IMR-90 (cell line): ENCODE measurements around the gene CLCN4. TPM values are rescaled to one million over a fixed set of nuclear protein-coding genes. Genes with fewer than 3 reads are reported as not detected.

ENCODE experiments used
- ATAC-seq: fragments of 200-7000 bp; cut with Tn5 transposase; 2 replicates; pipeline ENCODE4 v1.9.1; 2020; ENCODE audit warnings: low read depth, mild to moderate bottlenecking, moderate library complexity
- BruUV-seq: library from RNA; stranded (reverse); fragments of 400-500 nt; replicated peaks from 2 replicates; lab custom pipeline; 2021; lab: Mats Ljungman, UMichigan
- CTCF ChIA-PET: fragments of 300-600 bp; formaldehyde crosslinking; extraction: SDS; loops from one replicate; lab custom pipeline; 2021; ENCODE audit warnings: antibody characterized with exemption; lab: Yijun Ruan, JAX
- POLR2A ChIA-PET: fragments of 300-600 bp; sonication (Branson Sonifier 250); formaldehyde crosslinking; loops from one replicate; lab custom pipeline; 2022; ENCODE audit warnings: antibody characterized with exemption; ENCODE audit not compliant: unreplicated experiment; lab: Charles Lee
- DNase-seq: peaks from one replicate; pipeline ENCODE4 v3.0.0; 2013
- H2AFZ ChIP-seq: replicated peaks from 2 replicates; pipeline ENCODE3; 2013; ENCODE audit warnings: low read length, mild to moderate bottlenecking; ENCODE audit not compliant: poor library complexity
- H2AK5ac ChIP-seq: 2 replicates; pipeline ENCODE4 v1.6.1; 2013; ENCODE audit warnings: low read depth, low read length, inconsistent platforms
- H2AK9ac ChIP-seq: replicated peaks from 2 replicates; pipeline ENCODE3; 2013; ENCODE audit warnings: mild to moderate bottlenecking, low read depth, low read length, moderate library complexity; ENCODE audit not compliant: poor library complexity
- H2BK120ac ChIP-seq: 2 replicates; pipeline ENCODE4 v1.6.1; 2013; ENCODE audit warnings: low read depth, low read length, inconsistent platforms
- H2BK15ac ChIP-seq: 3 replicates; pipeline ENCODE4 v1.6.1; 2013; ENCODE audit warnings: low read depth, low read length, inconsistent platforms
- H2BK20ac ChIP-seq: 2 replicates; pipeline ENCODE4 v1.6.1; 2013; ENCODE audit warnings: low read depth, mild to moderate bottlenecking, inconsistent platforms, low read length, moderate library complexity
- H2BK5ac ChIP-seq: 2 replicates; pipeline ENCODE4 v1.6.1; 2013; ENCODE audit warnings: mild to moderate bottlenecking, low read depth, low read length, inconsistent platforms; ENCODE audit not compliant: poor library complexity, severe bottlenecking
- H3K14ac ChIP-seq: replicated peaks from 2 replicates; pipeline ENCODE4 v1.6.1; 2013; ENCODE audit warnings: low read depth, low read length, inconsistent platforms
- H3K18ac ChIP-seq: 2 replicates; pipeline ENCODE4 v1.6.1; 2013; ENCODE audit warnings: low read depth, low read length, control low read depth
- H3K23ac ChIP-seq: 2 replicates; pipeline ENCODE4 v1.6.1; 2013; ENCODE audit warnings: low read depth, low read length, inconsistent platforms
- H3K27ac ChIP-seq: 2 replicates; pipeline ENCODE4 v1.5.1; 2013; ENCODE audit warnings: mild to moderate bottlenecking, control low read depth, low read length; ENCODE audit not compliant: insufficient read depth
- H3K27me3 ChIP-seq: 2 replicates; pipeline ENCODE4 v1.6.1; 2013; ENCODE audit warnings: low read length; ENCODE audit not compliant: control insufficient read depth, insufficient read depth
- H3K36me3 ChIP-seq: 2 replicates; pipeline ENCODE4 v1.6.1; 2013; ENCODE audit warnings: low read length, mixed read lengths; ENCODE audit not compliant: control insufficient read depth, insufficient read depth
- H3K4ac ChIP-seq: 2 replicates; pipeline ENCODE4 v1.6.1; 2013; ENCODE audit warnings: low read depth, low read length, inconsistent platforms
- H3K4me1 ChIP-seq: 2 replicates; pipeline ENCODE4 v1.6.1; 2013; ENCODE audit warnings: low read length, mixed read lengths; ENCODE audit not compliant: control insufficient read depth, insufficient read depth
- H3K4me2 ChIP-seq: 2 replicates; pipeline ENCODE4 v1.6.1; 2013; ENCODE audit warnings: low read depth, mild to moderate bottlenecking, control low read depth, low read length, moderate library complexity
- H3K4me3 ChIP-seq: 2 replicates; pipeline ENCODE4 v1.5.1; 2013; ENCODE audit warnings: low read depth, mild to moderate bottlenecking, control low read depth, low read length, moderate library complexity; ENCODE audit not compliant: insufficient read depth
- H3K56ac ChIP-seq: 2 replicates; pipeline ENCODE4 v1.6.1; 2013; ENCODE audit warnings: low read length, inconsistent platforms; ENCODE audit not compliant: insufficient read depth; ENCODE audit errors: extremely low read depth
- H3K79me1 ChIP-seq, 2 experiments: 2 replicates each; pipeline ENCODE4 v1.6.1; 2013; ENCODE audit warnings: low read length in 2 of 2, inconsistent platforms in 1 of 2, low read depth in 1 of 2
- H3K9ac ChIP-seq: 2 replicates; pipeline ENCODE4 v1.6.1; 2013; ENCODE audit warnings: low read depth, low read length, control low read depth
- H3K9me1 ChIP-seq: 2 replicates; pipeline ENCODE4 v1.6.1; 2013; ENCODE audit warnings: low read length, inconsistent platforms; ENCODE audit not compliant: insufficient read depth
- H3K9me3 ChIP-seq: 2 replicates; pipeline ENCODE4 v1.6.1; 2013; ENCODE audit warnings: low read length; ENCODE audit not compliant: control insufficient read depth, insufficient read depth
- H4K20me1 ChIP-seq: 2 replicates; pipeline ENCODE4 v1.6.1; 2013; ENCODE audit warnings: low read length, inconsistent platforms; ENCODE audit not compliant: insufficient read depth
- H4K5ac ChIP-seq: 2 replicates; pipeline ENCODE4 v1.6.1; 2013; ENCODE audit warnings: mild to moderate bottlenecking, low read depth, low read length, control low read depth
- H4K8ac ChIP-seq, 2 experiments: 2 replicates each; pipeline ENCODE4 v1.6.1; 2013; ENCODE audit warnings: low read depth in 2 of 2, low read length in 2 of 2, control low read depth in 1 of 2, inconsistent platforms in 1 of 2
- H4K91ac ChIP-seq: 2 replicates; pipeline ENCODE4 v1.6.1; 2013; ENCODE audit warnings: low read depth, low read length, inconsistent platforms; ENCODE audit not compliant: insufficient read depth
- BHLHE40 ChIP-seq: fragments of 150-350 bp; IDR thresholded peaks from 2 replicates; pipeline ENCODE4 v1.6.1; 2016; ENCODE audit warnings: mild to moderate bottlenecking, low read depth, low read length
- CEBPB ChIP-seq: IDR thresholded peaks from 2 replicates; pipeline ENCODE4 v1.6.1; 2012; ENCODE audit warnings: low read depth, low read length, improper control_type of control experiment
- CHD1 ChIP-seq: IDR thresholded peaks from 2 replicates; pipeline ENCODE4 v1.6.1; 2012; ENCODE audit warnings: low read depth, low read length, improper control_type of control experiment
- ELK1 ChIP-seq: fragments of 150-350 bp; IDR thresholded peaks from 2 replicates; pipeline ENCODE4 v1.6.1; 2016; ENCODE audit warnings: low read depth, mild to moderate bottlenecking, low read length, moderate library complexity, borderline replicate concordance
- FOS ChIP-seq: fragments of 150-350 bp; IDR thresholded peaks from 2 replicates; pipeline ENCODE4 v1.6.1; 2016; ENCODE audit warnings: low read depth, low read length
- MAFK ChIP-seq: IDR thresholded peaks from 2 replicates; pipeline ENCODE4 v1.6.1; 2012; ENCODE audit warnings: low read depth, low read length, improper control_type of control experiment
- MXI1 ChIP-seq: IDR thresholded peaks from 2 replicates; pipeline ENCODE4 v1.6.1; 2012; ENCODE audit warnings: low read depth, mild to moderate bottlenecking, low read length, moderate library complexity, borderline replicate concordance
- NFE2L2 ChIP-seq: fragments of 150-350 bp; IDR thresholded peaks from 2 replicates; pipeline ENCODE4 v1.6.1; 2016; ENCODE audit warnings: low read depth, mild to moderate bottlenecking, low read length
- POLR2A ChIP-seq: IDR thresholded peaks from 2 replicates; pipeline ENCODE4 v1.6.1; 2012; ENCODE audit warnings: mild to moderate bottlenecking, low read depth, low read length
- RAD21 ChIP-seq: IDR thresholded peaks from 2 replicates; pipeline ENCODE4 v1.6.1; 2012; ENCODE audit warnings: low read length, improper control_type of control experiment
- RCOR1 ChIP-seq: IDR thresholded peaks from 2 replicates; pipeline ENCODE4 v1.6.1; 2012; ENCODE audit warnings: mild to moderate bottlenecking, low read length, improper control_type of control experiment; ENCODE audit not compliant: insufficient replicate concordance
- RFX5 ChIP-seq: IDR thresholded peaks from 2 replicates; pipeline ENCODE4 v1.8.0; 2012; ENCODE audit warnings: low read depth, mild to moderate bottlenecking, low read length, moderate library complexity
- SMC3 ChIP-seq: fragments of 150-350 bp; IDR thresholded peaks from 2 replicates; pipeline ENCODE4 v1.6.1; 2016; ENCODE audit warnings: low read depth, mild to moderate bottlenecking, antibody characterized with exemption, low read length, moderate library complexity
- WGBS, 2 experiments: methylation state at CpG; one replicate each; pipeline versions ENCODE4 v1.1.5 to v1.1.7; 2013; ENCODE audit warnings: missing lambda C conversion rate in 2 of 2; ENCODE audit not compliant: insufficient read length in 1 of 2; ENCODE audit errors: extremely low coverage in 2 of 2; 5-methylcytosine and 5-hydroxymethylcytosine counted together
- dilution Hi-C: fragments of 300-500 bp; cut with HindIII; formaldehyde crosslinking; loops from one replicate; pipeline ENCODE4 v1.14.3; 2018; ENCODE audit warnings: low sequenced_read_pairs; ENCODE audit not compliant: unreplicated experiment
- in situ Hi-C: fragments of 300-500 bp; cut with MboI; formaldehyde crosslinking; loops from 3 replicates; pipeline ENCODE4 v1.14.3; 2019; ENCODE audit warnings: low sequenced_read_pairs, inconsistent platforms, mixed read lengths
- intact Hi-C: fragments of 100-400 bp; cut with micrococcal nuclease; formaldehyde crosslinking; loops from 2 replicates; pipeline ENCODE4 v1.10.0; 2022
- polyA plus RNA-seq, 3 experiments: library from polyadenylated mRNA; depleted of rRNA; stranded (reverse); fragments of >200 nt; gene quantifications; 2 replicates each; pipeline ENCODE4 v1.2.3, GENCODE V29; 2012; ENCODE audit warnings: low replicate concordance in 1 of 3
- total RNA-seq: library from RNA; depleted of rRNA; stranded (reverse); fragments of >200 nt; gene quantifications from 2 replicates; pipeline ENCODE4 v1.2.3, GENCODE V29; 2012
- TF ChIP-seq, protein P1 (sequence below): conservative IDR thresholded peaks from 2 replicates; pipeline ENCODE4 v1.5.1; 2012; ENCODE audit warnings: mild to moderate bottlenecking, low read depth, low read length, improper control_type of control experiment
- TF ChIP-seq, protein P2 (sequence below): fragments of 150-350 bp; IDR thresholded peaks from 2 replicates; pipeline ENCODE4 v1.6.1; 2017; ENCODE audit warnings: mild to moderate bottlenecking, antibody characterized with exemption, low read length, low read depth

Gene CLCN4
- total and polyA plus RNA-seq, 2 of the 4 experiments (the other 2 are of a cell fraction), result 2.2 to 4.5 TPM

DNA sequence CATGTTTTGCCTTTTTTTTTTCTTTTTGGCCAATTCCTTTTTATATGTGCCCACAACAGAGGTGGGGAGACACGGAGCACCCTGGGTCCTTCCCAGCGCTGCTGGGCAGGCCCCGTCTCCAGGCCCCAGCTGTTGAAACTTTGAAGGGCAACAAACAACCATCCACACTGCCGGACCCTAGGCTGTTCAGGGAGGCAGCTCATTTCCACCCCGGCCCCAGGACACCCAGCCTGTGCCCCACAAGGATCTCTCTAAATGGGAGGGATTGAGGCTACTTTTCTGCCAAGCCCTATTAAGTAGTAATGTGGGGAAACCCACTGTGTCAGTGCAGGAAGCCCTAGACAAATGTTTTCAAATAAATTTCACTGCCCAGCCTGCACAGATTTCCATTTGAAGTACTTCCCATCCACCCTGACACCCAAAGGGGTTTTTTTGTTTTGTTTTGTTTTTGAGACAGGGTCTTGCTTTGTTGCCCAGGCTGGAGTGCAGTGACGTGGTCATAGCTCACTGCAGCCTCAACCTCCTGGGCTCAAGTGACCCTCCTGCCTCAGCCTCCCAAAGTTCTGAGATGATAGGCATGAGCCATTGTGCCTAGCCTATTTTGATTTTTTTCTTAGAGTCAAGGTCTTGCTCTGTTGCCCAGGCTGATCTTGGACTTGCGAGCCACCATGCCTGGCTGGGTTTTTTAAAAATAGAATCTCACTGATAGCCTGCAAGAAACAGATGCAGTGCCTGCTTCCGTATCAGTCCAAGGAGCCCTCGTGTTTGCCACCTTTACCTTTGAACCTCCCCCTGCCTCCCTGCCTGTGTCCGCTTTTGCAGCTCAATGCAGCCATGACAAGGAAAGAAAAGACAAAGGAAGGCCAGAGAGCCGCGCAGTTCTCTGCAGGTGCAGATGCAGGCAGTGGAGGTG, 13.4 kb upstream of the CLCN4 start:
- no peaks in the 10 kb centered on the region for H3K4me1 ChIP-seq
- no peaks in the 10 kb centered on the region for H3K27me3 ChIP-seq
- 76% methylated on average over 4 of the region's 12 CpGs; no CpG with 5 or more reads in 1 of the 2 experiments for WGBS, 2 experiments
- H3K9me1 ChIP-seq, result no peaks in the 10 kb centered on the region
- H4K5ac ChIP-seq, result no peak overlapping the region
- H3K18ac ChIP-seq, result no peak overlapping the region
- no peak overlapping the region for H2BK20ac ChIP-seq
- H3K79me1 ChIP-seq, result no peaks in the 10 kb centered on the region
- H4K8ac ChIP-seq, result no peak overlapping the region
- CTCF ChIA-PET, result no interaction called here
- ATAC-seq (no peak), DNase-seq (no peak)
- H2BK15ac ChIP-seq, result no peak overlapping the region
- intact Hi-C loops, result no loop called here
- no peak overlapping the region for H4K91ac ChIP-seq
- H3K23ac ChIP-seq, result no peak overlapping the region
- POLR2A ChIA-PET, result no interaction called here
- no peak overlapping the region for H2AK5ac ChIP-seq
- H3K36me3 ChIP-seq, result peaks cover 22% of the 10 kb centered on the region
- H3K9ac ChIP-seq, result no peak overlapping the region
- no peak overlapping the region for H3K4me2 ChIP-seq
- no peak overlapping the region for H3K14ac ChIP-seq
- H3K4ac ChIP-seq, result no peak overlapping the region
- dilution Hi-C loops, result no loop called here
- H2AK9ac ChIP-seq, result no peak overlapping the region
- H3K56ac ChIP-seq, result no peak overlapping the region
- no peak overlapping the region for H2BK120ac ChIP-seq
- in situ Hi-C loops, result no loop called here
- no peak overlapping the region for H2BK5ac ChIP-seq
- H3K9me3 ChIP-seq, result no peaks in the 10 kb centered on the region
- no peak overlapping the region for H3K27ac ChIP-seq
- no peaks in the 10 kb centered on the region for H4K20me1 ChIP-seq
- no peak overlapping the region for H3K4me3 ChIP-seq
- H2AFZ ChIP-seq, result no peak overlapping the region
- BruUV-seq, result TSS peak; percentile 51
- TF ChIP-seq, protein P1, sequence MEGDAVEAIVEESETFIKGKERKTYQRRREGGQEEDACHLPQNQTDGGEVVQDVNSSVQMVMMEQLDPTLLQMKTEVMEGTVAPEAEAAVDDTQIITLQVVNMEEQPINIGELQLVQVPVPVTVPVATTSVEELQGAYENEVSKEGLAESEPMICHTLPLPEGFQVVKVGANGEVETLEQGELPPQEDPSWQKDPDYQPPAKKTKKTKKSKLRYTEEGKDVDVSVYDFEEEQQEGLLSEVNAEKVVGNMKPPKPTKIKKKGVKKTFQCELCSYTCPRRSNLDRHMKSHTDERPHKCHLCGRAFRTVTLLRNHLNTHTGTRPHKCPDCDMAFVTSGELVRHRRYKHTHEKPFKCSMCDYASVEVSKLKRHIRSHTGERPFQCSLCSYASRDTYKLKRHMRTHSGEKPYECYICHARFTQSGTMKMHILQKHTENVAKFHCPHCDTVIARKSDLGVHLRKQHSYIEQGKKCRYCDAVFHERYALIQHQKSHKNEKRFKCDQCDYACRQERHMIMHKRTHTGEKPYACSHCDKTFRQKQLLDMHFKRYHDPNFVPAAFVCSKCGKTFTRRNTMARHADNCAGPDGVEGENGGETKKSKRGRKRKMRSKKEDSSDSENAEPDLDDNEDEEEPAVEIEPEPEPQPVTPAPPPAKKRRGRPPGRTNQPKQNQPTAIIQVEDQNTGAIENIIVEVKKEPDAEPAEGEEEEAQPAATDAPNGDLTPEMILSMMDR, result no peak
- TF ChIP-seq, protein P2, sequence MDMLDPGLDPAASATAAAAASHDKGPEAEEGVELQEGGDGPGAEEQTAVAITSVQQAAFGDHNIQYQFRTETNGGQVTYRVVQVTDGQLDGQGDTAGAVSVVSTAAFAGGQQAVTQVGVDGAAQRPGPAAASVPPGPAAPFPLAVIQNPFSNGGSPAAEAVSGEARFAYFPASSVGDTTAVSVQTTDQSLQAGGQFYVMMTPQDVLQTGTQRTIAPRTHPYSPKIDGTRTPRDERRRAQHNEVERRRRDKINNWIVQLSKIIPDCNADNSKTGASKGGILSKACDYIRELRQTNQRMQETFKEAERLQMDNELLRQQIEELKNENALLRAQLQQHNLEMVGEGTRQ, result no peak
- no peak for TF ChIP-seq SMC3
- TF ChIP-seq RAD21, result no peak
- TF ChIP-seq RFX5, result no peak
- TF ChIP-seq CHD1, result no peak
- no peak for TF ChIP-seq RCOR1
- TF ChIP-seq MAFK, result no peak
- no peak for TF ChIP-seq ELK1
- TF ChIP-seq CEBPB, result no peak
- no peak for TF ChIP-seq BHLHE40
- TF ChIP-seq MXI1, result no peak
- no peak for TF ChIP-seq NFE2L2
- no peak for TF ChIP-seq FOS
- TF ChIP-seq POLR2A, result no peak
